ENCODE data around the gene OGFR. TPM values are rescaled to one million over a fixed set of nuclear protein-coding genes. Genes with fewer than 3 reads are reported as not detected.
A peak's percentile ranks its signal among the peaks of the same experiment; 100 is the strongest.

The OGFR gene
- total and polyA plus RNA-seq, 9 donors, result 16.7 to 26.6 (median 21.9) TPM

- Histone ChIP-seq H3K27me3 (ENCODE audit: control insufficient read depth, insufficient read depth, low read length) (peaks cover 17% of the 10 kb centered on the region), H3K4me3 (ENCODE audit: low read length) (no peak overlapping the region), H3K27ac (ENCODE audit: low read length) (no peak overlapping the region), H3K36me3 (ENCODE audit: control insufficient read depth, insufficient read depth, low read length) (no peaks in the 10 kb centered on the region), H3K4me1 (ENCODE audit: control insufficient read depth, insufficient read depth, low read length) (peaks cover 63% of the 10 kb centered on the region), H3K9me3 (replicated peaks; ENCODE audit: control insufficient read depth, low read depth, low read length) (no peaks in the 10 kb centered on the region)
- 86% methylated on average over 8 of the region's 9 CpGs for WGBS (ENCODE audit: insufficient coverage)
- no peak for DNase-seq
These were observed 29.4 kb upstream of the OGFR start for GRCh38 chr20:62775206-62775605.

GRCh38 chr20:62776035-62776691 is 28.5 kb upstream of the OGFR start:
- WGBS (ENCODE audit: insufficient coverage), result 84% methylated on average over 20 of the region's 24 CpGs
- no peak overlapping the region for H3K27ac ChIP-seq (ENCODE audit: low read length)
- H3K9me3 ChIP-seq (replicated peaks; ENCODE audit: control insufficient read depth, low read depth, low read length), result no peaks in the 10 kb centered on the region
- peaks cover 20% of the 10 kb centered on the region for H3K27me3 ChIP-seq (ENCODE audit: control insufficient read depth, insufficient read depth, low read length)
- H3K4me3 ChIP-seq (ENCODE audit: low read length), result no peak overlapping the region
- no peak for DNase-seq
- H3K36me3 ChIP-seq (ENCODE audit: control insufficient read depth, insufficient read depth, low read length), result no peaks in the 10 kb centered on the region
- peaks cover 55% of the 10 kb centered on the region for H3K4me1 ChIP-seq (ENCODE audit: control insufficient read depth, insufficient read depth, low read length)

GRCh38 chr20:62776692-62777527 is 27.7 kb upstream of the OGFR start:
- no peaks in the 10 kb centered on the region for H3K9me3 ChIP-seq (replicated peaks; ENCODE audit: control insufficient read depth, low read depth, low read length)
- H3K4me1 ChIP-seq (ENCODE audit: control insufficient read depth, insufficient read depth, low read length), result peaks cover 48% of the 10 kb centered on the region
- no peak overlapping the region for H3K4me3 ChIP-seq (ENCODE audit: low read length)
- no peaks in the 10 kb centered on the region for H3K36me3 ChIP-seq (ENCODE audit: control insufficient read depth, insufficient read depth, low read length)
- 62% methylated on average over 9 of the region's 14 CpGs for whole genome bisulfite sequencing (ENCODE audit: insufficient coverage)
- peaks cover 20% of the 10 kb centered on the region for H3K27me3 ChIP-seq (ENCODE audit: control insufficient read depth, insufficient read depth, low read length)
- DNase-seq, result no peak
- peak overlapping the region; percentile 20 for H3K27ac ChIP-seq (ENCODE audit: low read length)

GRCh38 chr20:62777528-62777830 is 27.2 kb upstream of the OGFR start:
- no peak overlapping the region for H3K27ac ChIP-seq (ENCODE audit: low read length)
- H3K27me3 ChIP-seq (ENCODE audit: control insufficient read depth, insufficient read depth, low read length), result peaks cover 20% of the 10 kb centered on the region
- no peaks in the 10 kb centered on the region for H3K9me3 ChIP-seq (replicated peaks; ENCODE audit: control insufficient read depth, low read depth, low read length)
- 76% methylated on average over 8 of the region's 8 CpGs for WGBS (ENCODE audit: insufficient coverage)
- peaks cover 45% of the 10 kb centered on the region for H3K4me1 ChIP-seq (ENCODE audit: control insufficient read depth, insufficient read depth, low read length)
- no peak overlapping the region for H3K4me3 ChIP-seq (ENCODE audit: low read length)
- H3K36me3 ChIP-seq (ENCODE audit: control insufficient read depth, insufficient read depth, low read length), result no peaks in the 10 kb centered on the region
- peak; percentile 60 for DNase-seq

- 98% methylated on average over 8 of the region's 9 CpGs for WGBS (ENCODE audit: insufficient coverage)
- no peaks in the 10 kb centered on the region for H3K36me3 ChIP-seq (ENCODE audit: control insufficient read depth, insufficient read depth, low read length)
- H3K27me3 ChIP-seq (ENCODE audit: control insufficient read depth, insufficient read depth, low read length), result peaks cover 16% of the 10 kb centered on the region
- peaks cover 45% of the 10 kb centered on the region for H3K4me1 ChIP-seq (ENCODE audit: control insufficient read depth, insufficient read depth, low read length)
- H3K27ac ChIP-seq (ENCODE audit: low read length), result no peak overlapping the region
- no peak overlapping the region for H3K4me3 ChIP-seq (ENCODE audit: low read length)
- DNase-seq, result no peak
- H3K9me3 ChIP-seq (replicated peaks; ENCODE audit: control insufficient read depth, low read depth, low read length), result no peaks in the 10 kb centered on the region
These were observed 26.6 kb upstream of the OGFR start for GRCh38 chr20:62778058-62778457.

- no peak overlapping the region for H3K27ac ChIP-seq (ENCODE audit: low read length)
- 70% methylated on average over 19 of the region's 24 CpGs for WGBS (ENCODE audit: insufficient coverage)
- peaks cover 46% of the 10 kb centered on the region for H3K4me1 ChIP-seq (ENCODE audit: control insufficient read depth, insufficient read depth, low read length)
- no peaks in the 10 kb centered on the region for H3K36me3 ChIP-seq (ENCODE audit: control insufficient read depth, insufficient read depth, low read length)
- no peaks in the 10 kb centered on the region for H3K9me3 ChIP-seq (replicated peaks; ENCODE audit: control insufficient read depth, low read depth, low read length)
- no peak overlapping the region for H3K4me3 ChIP-seq (ENCODE audit: low read length)
- peaks cover 11% of the 10 kb centered on the region for H3K27me3 ChIP-seq (ENCODE audit: control insufficient read depth, insufficient read depth, low read length)
- no peak for DNase-seq
These were observed 25.8 kb upstream of the OGFR start for GRCh38 chr20:62778601-62779416.

- H3K9me3 ChIP-seq (replicated peaks; ENCODE audit: control insufficient read depth, low read depth, low read length), result no peaks in the 10 kb centered on the region
- WGBS (ENCODE audit: insufficient coverage), result 93% methylated on average over 4 of the region's 7 CpGs
- DNase-seq, result no peak
- no peak overlapping the region for H3K27ac ChIP-seq (ENCODE audit: low read length)
- H3K36me3 ChIP-seq (ENCODE audit: control insufficient read depth, insufficient read depth, low read length), result no peaks in the 10 kb centered on the region
- H3K27me3 ChIP-seq (ENCODE audit: control insufficient read depth, insufficient read depth, low read length), result peaks cover 9% of the 10 kb centered on the region
- H3K4me1 ChIP-seq (ENCODE audit: control insufficient read depth, insufficient read depth, low read length), result peaks cover 46% of the 10 kb centered on the region
- no peak overlapping the region for H3K4me3 ChIP-seq (ENCODE audit: low read length)
These were observed 25.3 kb upstream of the OGFR start for GRCh38 chr20:62779417-62779685.

GRCh38 chr20:62780204-62780603 is 24.4 kb upstream of the OGFR start:
- Histone ChIP-seq H3K27me3 (ENCODE audit: control insufficient read depth, insufficient read depth, low read length) (peaks cover 3% of the 10 kb centered on the region), H3K4me3 (ENCODE audit: low read length) (no peak overlapping the region), H3K4me1 (ENCODE audit: control insufficient read depth, insufficient read depth, low read length) (peaks cover 41% of the 10 kb centered on the region), H3K36me3 (ENCODE audit: control insufficient read depth, insufficient read depth, low read length) (no peaks in the 10 kb centered on the region), H3K27ac (ENCODE audit: low read length) (no peak overlapping the region), H3K9me3 (replicated peaks; ENCODE audit: control insufficient read depth, low read depth, low read length) (no peaks in the 10 kb centered on the region)
- no peak for DNase-seq
- WGBS (ENCODE audit: insufficient coverage), result 66% methylated on average over 16 of the region's 20 CpGs

- Histone ChIP-seq H3K4me3 (ENCODE audit: low read length) (no peak overlapping the region), H3K27ac (ENCODE audit: low read length) (no peak overlapping the region), H3K4me1 (ENCODE audit: control insufficient read depth, insufficient read depth, low read length) (peaks cover 45% of the 10 kb centered on the region), H3K9me3 (replicated peaks; ENCODE audit: control insufficient read depth, low read depth, low read length) (no peaks in the 10 kb centered on the region), H3K36me3 (ENCODE audit: control insufficient read depth, insufficient read depth, low read length) (no peaks in the 10 kb centered on the region), H3K27me3 (ENCODE audit: control insufficient read depth, insufficient read depth, low read length) (peaks cover 3% of the 10 kb centered on the region)
- 85% methylated on average over 17 of the region's 17 CpGs for WGBS (ENCODE audit: insufficient coverage)
- DNase-seq, result no peak
These were observed 23.9 kb upstream of the OGFR start for GRCh38 chr20:62780696-62781095.

GRCh38 chr20:62782149-62782892 is 22.3 kb upstream of the OGFR start:
- no peaks in the 10 kb centered on the region for H3K36me3 ChIP-seq (ENCODE audit: control insufficient read depth, insufficient read depth, low read length)
- no peak for DNase-seq
- WGBS (ENCODE audit: insufficient coverage), result 70% methylated on average over 10 of the region's 18 CpGs
- H3K27ac ChIP-seq (ENCODE audit: low read length), result peak overlapping the region; percentile 20
- H3K4me3 ChIP-seq (ENCODE audit: low read length), result no peak overlapping the region
- peaks cover 7% of the 10 kb centered on the region for H3K27me3 ChIP-seq (ENCODE audit: control insufficient read depth, insufficient read depth, low read length)
- H3K9me3 ChIP-seq (replicated peaks; ENCODE audit: control insufficient read depth, low read depth, low read length), result no peaks in the 10 kb centered on the region
- H3K4me1 ChIP-seq (ENCODE audit: control insufficient read depth, insufficient read depth, low read length), result peaks cover 44% of the 10 kb centered on the region
